Kidney epithelial cell (primary cell): ENCODE data around the gene FAN1. TPM values are rescaled to one million over a fixed set of nuclear protein-coding genes. Genes with fewer than 3 reads are reported as not detected.
A peak's percentile ranks its signal among the peaks of the same experiment; 100 is the strongest.

Experiments
- DNase-seq: peaks from one replicate; pipeline ENCODE4 v3.0.0-alpha.2; 2010; ENCODE audit warnings: low read depth
- H3K27me3 ChIP-seq: 2 replicates; pipeline ENCODE4 v1.6.0; 2011; ENCODE audit warnings: low read length; ENCODE audit not compliant: control insufficient read depth, insufficient read depth
- H3K36me3 ChIP-seq: 2 replicates; pipeline ENCODE4 v1.5.1; 2011; ENCODE audit warnings: low read length; ENCODE audit not compliant: control insufficient read depth, insufficient read depth
- H3K4me3 ChIP-seq: 2 replicates; pipeline ENCODE4 v1.5.1; 2011; ENCODE audit warnings: low read depth, mild to moderate bottlenecking, control low read depth, low read length
- CTCF ChIP-seq: IDR thresholded peaks from 2 replicates; pipeline ENCODE4 v1.5.1; 2011; ENCODE audit warnings: mild to moderate bottlenecking, moderate library complexity, low read length, control low read depth, inconsistent platforms; ENCODE audit not compliant: insufficient read depth, poor library complexity, severe bottlenecking
- total RNA-seq: library from RNA; depleted of rRNA; stranded (reverse); fragments of >200 nt; gene quantifications from 2 replicates; pipeline ENCODE4 v1.2.3, GENCODE V29; 2015

The FAN1 gene
- total RNA-seq, 1 donor from 2014 or later: 12.1 TPM

- Histone ChIP-seq H3K4me3 (no peak overlapping the region), H3K27me3 (no peaks in the 10 kb centered on the region), H3K36me3 (peaks cover 2% of the 10 kb centered on the region)
- DNase-seq: peak; percentile 67
- TF ChIP-seq CTCF: no peak
Observed at GRCh38 chr15:30922480-30923311, 19.0 kb downstream of the FAN1 start.

GRCh38 chr15:30923429-30923828 is 19.7 kb downstream of the FAN1 start:
- TF ChIP-seq CTCF: no peak
- no peak for DNase-seq
- Histone ChIP-seq H3K4me3 (no peak overlapping the region), H3K27me3 (no peaks in the 10 kb centered on the region), H3K36me3 (peaks cover 2% of the 10 kb centered on the region)

GRCh38 chr15:30924353-30924752 is 20.6 kb downstream of the FAN1 start:
- TF ChIP-seq CTCF: no peak
- no peaks in the 10 kb centered on the region for H3K27me3 ChIP-seq
- no peak for DNase-seq
- H3K4me3 ChIP-seq: no peak overlapping the region
- H3K36me3 ChIP-seq: peaks cover 4% of the 10 kb centered on the region

- H3K4me3 ChIP-seq: no peak overlapping the region
- no peak for DNase-seq
- peaks cover 7% of the 10 kb centered on the region for H3K36me3 ChIP-seq
- H3K27me3 ChIP-seq: no peaks in the 10 kb centered on the region
- TF ChIP-seq CTCF: no peak
Observed at GRCh38 chr15:30925686-30926085, 22.0 kb downstream of the FAN1 start.

- Histone ChIP-seq H3K36me3 (peaks cover 7% of the 10 kb centered on the region), H3K27me3 (no peaks in the 10 kb centered on the region), H3K4me3 (no peak overlapping the region)
- no peak for DNase-seq
- TF ChIP-seq CTCF: no peak
Observed at GRCh38 chr15:30926161-30926560, 22.4 kb downstream of the FAN1 start.
